NCI-H2196 treated with DMSO at 0.1 percent for 48 hours (cell line): ENCODE results near the gene TRIM67.

ENCODE experiments used
- DNase-seq: peaks from one replicate; lab custom pipeline; 2025; ENCODE audit not compliant: unreplicated experiment; lab: John Stamatoyannopoulos, UW

The TRIM67 gene

DNA sequence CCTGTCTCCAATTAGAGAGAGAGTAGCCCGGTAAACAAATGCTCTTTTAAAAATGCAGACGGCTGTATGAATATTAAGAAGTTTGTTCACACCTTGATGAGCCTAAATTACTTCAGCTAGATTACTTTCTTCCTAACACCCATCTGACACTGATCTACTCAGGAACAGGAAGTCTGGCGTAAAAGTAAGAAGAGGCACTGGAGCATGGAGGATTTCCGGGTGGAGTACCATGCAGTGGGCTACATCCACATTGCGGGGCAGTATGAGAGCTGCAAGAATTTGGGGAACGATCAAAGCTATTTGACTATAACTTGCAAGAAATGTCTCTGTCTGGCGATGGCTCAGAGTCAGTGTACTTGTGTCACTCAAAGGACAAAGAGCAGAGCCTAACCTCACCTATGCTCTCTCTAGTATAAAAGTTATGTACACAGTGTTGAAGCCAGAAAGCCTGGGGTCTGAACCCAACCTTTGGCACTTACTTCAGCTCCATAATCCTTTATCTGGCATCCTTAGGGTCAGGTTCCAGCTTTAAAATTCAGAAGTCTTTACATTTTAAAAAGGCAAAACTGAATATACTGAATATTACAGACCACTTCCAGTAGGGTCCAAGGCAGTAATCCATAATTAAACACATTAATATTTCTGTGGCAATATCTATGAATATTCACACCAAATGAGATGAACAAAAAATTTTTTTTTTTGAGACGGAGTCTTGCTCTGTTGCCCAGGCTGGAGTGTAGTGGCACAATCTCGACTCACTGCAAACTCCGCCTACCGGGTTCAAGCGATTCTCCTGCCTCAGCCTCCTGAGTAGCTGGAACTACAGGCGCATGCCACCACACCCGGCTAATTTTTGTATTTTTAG, 71.2 kb downstream of the TRIM67 start:
- no peak for DNase-seq

DNA sequence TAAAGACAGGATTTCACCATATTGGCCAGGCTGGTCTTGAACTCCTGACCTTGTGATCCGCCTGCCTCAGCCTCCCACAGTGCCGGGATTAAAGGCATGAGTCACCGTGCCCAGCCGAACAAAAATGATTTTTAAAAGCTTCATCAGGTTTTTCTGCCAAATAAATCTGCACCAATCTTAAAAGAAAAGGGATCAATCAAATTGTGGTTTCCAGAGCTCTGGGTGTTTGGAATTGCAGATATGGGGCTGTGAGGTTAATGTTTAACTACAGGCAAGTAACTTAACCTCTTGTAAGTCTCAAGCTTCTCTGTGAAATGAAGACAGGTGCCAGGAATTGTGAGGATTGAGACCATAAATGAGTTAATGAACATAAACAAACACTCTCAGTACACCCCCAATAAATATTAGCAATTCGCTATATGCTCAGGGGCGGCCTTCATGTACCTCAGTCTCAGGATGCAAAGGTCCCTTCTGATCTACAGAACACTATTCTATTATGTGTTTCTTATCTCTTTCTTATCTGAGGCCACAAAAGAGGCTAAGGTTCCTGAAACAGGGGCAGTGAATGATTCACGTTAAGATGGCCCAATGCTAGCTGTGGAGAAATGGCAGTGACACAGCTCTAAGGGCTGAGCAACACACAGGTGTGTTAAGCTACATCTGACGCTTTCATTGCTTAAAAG, 72.0 kb downstream of the TRIM67 start:
- no peak for DNase-seq

DNA sequence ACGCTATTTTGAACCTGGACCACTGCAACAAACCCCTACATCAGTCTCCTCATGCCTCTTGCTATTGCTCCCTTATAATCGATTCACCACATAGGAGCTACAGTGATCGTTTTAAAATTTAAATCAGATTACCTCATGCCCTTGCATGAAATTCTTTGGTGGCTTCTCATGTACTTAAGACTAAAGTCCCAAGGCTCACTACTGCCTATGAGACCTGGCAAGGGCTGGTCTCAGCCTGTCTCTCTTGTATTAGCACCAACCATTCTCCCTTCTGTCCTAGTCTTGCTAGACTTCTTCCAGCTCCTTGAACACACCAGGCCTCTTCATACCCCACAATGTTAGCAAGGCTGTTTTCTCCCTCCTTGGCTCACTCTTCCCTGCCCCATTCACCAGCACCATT, 72.6 kb downstream of the TRIM67 start:
- DNase-seq: no peak

DNA sequence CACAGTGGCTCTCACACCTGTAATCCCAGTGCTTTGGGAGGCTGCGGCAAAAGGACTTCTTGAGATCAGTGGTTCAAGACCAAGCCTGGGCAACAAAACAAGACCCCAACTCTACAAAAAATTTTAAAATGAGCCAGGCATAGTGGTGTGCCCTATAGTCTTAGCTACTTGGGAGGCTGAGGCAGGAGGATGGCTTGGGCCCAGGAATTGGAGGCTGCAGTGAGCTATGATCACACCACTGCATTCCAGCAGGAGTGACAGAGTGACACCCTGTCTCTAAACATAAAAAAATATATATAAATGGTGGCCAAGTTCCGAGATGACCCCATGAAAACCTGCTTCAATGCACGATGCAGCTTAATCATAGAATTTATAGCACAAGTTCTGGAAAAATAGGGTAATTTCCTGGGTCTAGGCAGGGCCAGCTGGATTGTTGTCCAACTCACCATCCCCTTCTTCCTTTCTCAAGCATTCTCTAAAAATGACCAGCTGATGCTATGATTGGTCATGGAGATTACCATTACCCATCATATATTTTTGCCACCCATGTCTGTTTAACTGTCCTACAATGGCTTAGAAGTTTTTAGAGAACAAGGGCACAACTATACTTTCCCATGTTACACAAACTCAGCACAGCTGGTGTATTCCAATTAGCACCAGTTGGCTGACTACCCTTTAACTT, 73.8 kb downstream of the TRIM67 start:
- no peak for DNase-seq

DNA sequence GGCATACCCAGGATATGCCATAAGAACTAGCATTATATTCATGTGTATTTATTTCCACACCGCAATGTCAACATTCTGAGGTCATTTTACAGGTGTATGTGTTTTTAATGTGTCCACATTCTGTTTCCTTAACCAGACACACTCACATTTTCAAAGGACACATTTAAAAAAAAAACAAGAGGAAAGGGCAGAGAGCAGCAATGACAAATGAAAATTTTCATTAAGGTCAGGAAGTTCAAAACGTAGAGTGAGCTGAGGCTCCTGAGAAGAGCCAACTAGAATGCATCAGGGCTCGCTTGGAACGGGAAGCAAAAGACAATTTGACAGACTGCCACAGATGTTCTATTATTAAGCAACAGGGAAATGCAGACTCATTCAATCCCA, 74.3 kb downstream of the TRIM67 start:
- DNase-seq: peak; percentile 66

DNA sequence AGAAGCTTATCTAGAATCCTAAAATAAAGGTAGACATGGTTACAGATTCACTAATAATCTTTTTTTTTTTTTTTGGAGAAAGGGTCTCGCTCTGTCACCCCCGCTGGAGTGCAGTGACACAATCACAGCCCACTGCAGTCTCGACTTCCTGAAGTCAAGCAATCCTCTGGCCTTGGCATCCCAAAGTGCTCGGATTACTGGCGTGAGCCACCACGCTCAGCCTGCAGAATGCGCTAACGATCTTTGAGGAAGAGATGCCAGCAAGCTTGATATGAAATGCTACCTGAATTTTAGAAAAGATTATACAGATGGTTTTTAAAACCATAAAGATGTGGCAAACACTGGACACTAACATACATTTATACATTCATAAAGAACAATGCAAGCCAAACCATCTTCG, 75.1 kb downstream of the TRIM67 start:
- DNase-seq: no peak

DNA sequence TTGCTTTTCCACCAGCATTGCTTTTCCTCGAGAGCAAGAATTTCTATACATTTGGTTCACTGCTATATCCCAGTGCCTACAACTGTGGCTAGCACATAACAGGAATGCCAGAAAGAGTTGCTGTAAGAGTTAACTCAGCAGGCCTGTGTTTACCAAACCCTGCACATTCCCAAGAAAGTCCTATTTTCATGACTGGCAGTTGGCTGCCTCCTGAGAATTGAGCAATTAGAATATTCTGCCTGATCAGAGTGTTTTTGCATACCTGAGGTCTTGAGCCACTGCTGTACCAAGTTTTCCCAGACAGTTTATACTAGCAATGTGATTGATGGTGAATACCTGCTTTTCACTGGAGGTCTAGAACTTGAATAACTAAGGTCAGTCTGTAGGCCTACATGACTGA, 76.4 kb downstream of the TRIM67 start:
- no peak for DNase-seq

DNA sequence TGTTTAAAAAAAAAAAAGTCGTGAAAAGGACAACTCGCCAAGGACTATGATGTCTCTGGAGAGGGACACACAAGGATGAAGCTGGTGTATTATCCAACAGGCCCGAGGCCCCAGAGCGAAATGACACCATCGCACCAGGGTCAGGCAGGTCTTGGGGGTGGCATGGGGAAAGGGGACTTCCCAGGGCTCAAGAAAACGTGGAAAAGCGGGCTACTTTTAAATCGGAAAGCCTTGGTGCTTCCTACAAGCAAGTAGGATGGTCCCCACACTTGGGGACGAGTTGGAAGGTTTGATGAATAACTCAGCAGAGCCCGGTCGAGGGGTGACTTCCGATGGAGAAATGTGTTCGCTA, 78.6 kb downstream of the TRIM67 start:
- DNase-seq: no peak

DNA sequence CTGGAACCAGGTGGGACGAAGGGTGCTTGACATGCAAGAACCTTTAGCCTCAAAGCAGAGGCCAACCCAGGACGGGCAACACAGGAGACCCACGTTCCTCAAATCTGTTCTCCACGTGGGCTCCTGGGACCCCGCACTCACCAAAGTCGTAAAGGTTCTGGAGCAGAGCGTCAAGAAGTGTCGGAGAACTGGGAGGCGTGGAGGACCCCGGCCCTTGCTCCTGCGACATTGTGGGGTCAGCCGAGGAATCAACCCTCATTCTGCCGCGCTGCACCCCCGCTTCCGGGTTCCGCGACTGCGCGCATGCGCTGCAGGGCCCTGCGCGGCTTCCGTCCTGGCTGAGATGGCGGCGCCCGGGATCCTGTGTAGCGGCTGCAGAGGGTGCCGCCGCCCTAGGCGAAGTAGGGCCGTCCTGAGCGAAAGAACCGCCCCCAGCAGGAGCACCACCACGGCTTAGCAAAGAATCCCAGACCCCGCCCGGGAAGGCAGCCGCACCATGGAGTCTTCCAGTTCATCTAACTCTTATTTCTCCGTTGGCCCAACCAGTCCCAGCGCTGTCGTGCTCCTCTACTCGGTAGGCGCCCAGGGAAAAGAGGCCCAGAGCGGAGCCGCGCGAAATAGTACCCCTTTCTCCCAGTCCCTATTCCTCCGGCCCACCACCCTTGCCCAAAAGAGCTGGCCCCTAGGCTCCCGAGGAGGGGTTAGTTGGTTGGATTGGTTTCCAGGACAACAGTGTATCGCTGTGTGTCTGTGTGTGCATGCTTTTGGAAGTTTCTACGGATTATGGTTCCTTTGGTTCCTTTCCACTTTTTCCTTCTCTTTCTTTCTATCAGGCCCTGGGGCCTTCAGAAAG, 79.3 kb downstream of the TRIM67 start, which contains the start of gene GNPAT:
TSS of gene GNPAT (plus strand) at position 330 of the 853 bp plus-strand sequence. CDS start at position 497, 167 bp downstream.
- peak; percentile 78 for DNase-seq

DNA sequence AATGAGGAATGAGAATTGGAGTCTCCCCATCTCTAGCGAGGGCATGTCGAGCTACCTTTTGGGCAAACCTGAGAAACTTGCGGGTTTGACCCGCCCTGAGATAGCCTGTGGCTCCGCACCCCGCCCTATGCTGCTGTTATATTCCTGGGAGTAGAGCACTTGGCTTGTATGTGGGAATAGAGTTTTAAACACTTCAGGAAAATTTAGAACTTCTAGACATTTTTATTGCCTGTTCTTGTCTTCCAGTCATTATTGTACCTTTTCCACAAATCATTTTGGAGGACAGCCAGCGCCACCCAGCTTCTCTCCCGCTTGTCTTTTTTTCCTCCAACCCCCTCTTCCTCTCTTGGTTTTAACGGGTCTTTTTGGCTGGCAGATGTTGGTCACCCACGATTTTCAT, 79.9 kb downstream of the TRIM67 start:
- no peak for DNase-seq

DNA sequence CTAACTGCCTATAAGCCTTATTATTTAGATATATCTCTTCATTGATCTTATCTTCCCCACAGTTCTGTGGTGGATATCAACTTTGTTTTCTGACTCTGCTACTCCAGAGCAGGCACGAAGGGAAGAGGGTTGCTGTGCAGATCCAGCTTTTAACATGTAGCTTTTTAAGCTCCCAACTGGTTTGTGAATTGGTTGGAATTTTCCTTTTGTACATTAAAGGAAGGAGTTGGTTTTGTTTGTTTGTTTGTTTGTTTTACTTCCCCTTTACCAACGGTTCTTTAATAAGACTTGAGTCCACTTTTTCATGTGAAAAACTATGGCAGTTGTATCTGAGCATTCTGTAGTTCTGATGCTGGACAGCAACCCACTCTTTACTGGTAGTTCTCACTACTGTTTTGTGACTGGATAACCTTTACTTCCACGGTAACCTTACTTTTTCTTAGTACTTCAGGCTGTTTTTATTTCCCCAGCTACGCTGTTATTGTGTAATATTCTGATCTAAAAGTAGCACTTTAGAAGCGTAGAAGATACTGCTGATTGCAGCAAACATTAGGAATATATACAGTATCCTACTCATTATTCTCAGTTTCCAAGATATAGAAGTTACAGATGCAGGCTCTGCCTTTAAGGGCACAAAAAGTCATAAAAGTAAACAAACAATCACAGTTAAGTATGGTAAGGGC, 80.8 kb downstream of the TRIM67 start:
- no peak for DNase-seq

DNA sequence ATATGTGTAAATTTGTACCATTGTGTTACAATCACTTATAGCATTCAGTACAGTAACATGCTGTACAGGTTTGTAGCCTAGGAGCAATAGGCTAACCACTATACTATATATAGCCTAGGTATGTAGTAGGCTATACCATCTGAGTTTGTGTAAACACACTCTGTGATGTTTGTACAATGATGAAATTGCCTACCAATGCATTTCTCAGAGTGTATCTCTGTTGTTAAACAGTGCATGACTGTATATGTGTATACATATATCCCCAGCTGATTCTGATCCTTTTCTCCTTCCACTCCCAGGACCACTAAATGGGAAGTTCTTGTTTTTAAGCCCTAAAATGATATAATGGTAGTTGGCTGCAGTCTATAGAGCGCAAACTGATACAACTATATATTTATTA, 86.9 kb downstream of the TRIM67 start:
- no peak for DNase-seq

DNA sequence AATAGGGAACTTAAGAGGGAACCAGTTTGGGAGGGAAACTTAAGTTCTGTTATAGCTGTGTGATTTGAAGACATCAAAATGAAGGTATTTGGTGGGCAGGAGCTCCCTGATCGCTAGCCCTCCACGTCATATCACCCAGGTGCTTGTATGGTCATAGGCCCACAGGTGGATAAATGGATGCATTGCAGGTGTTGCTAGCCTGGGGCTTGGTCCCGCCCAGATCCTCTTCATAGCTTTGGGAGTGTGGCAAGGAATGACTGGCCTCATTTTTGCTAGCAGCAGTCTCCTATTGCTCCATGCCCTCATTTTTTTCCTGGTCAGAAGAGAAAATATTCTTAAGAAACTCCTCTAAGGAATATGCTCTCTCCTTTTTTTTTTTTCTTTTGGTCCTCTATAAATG, 90.5 kb downstream of the TRIM67 start:
- DNase-seq: no peak

DNA sequence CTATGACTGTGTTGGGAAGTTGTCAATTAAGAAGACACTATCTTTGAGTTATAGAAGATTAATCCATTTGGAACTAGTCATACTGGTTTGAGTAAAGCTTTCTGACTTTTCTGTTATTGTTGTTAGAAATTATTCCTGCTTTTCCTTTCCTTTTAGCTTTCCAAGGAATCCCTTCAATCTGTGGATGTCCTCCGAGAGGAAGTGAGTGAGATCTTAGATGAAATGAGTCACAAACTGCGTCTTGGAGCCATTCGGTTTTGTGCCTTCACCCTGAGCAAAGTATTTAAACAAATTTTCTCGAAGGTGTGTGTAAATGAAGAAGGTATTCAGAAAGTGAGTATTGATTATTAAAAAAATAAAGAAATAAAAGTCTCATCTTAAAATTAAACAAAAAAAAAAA, 98.5 kb downstream of the TRIM67 start:
- DNase-seq: no peak

DNA sequence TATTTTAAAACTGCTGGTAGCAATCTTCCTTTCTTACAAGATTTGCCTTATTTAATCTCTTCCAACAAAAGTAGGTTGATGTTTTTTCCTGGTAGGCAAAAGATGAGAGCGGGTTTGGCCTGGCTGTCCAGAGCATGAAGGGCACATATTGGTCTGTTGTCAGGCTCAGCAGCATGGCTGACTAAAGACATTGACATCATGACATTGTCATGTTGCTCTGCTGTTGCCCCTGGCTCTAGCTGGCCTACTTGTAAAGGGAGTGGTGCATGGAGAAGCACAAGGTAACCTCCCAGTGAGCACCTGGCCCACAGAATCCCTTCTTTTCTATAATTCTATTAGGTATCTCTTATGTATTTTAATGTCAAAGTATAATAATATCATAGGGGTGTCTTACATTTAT, 102.8 kb downstream of the TRIM67 start:
- DNase-seq: no peak

DNA sequence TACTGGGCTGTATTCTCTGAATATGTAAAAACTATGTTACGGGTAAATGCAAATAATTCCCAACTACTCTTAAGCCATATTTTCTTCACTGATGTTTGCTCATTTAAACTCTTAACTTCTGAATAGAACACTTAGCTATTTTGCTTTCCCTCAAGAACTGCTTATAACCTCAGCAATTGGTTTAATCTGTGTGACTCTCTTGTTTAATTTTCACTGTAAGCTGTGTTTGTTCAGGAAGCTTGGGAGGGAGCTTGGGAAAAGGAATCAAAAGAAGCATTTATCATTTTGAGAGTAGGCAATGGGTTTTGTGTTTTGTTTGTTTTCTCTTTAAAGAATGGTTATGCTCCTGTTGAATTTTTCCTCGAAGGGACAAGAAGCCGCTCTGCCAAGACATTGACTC, 103.5 kb downstream of the TRIM67 start:
- no peak for DNase-seq

DNA sequence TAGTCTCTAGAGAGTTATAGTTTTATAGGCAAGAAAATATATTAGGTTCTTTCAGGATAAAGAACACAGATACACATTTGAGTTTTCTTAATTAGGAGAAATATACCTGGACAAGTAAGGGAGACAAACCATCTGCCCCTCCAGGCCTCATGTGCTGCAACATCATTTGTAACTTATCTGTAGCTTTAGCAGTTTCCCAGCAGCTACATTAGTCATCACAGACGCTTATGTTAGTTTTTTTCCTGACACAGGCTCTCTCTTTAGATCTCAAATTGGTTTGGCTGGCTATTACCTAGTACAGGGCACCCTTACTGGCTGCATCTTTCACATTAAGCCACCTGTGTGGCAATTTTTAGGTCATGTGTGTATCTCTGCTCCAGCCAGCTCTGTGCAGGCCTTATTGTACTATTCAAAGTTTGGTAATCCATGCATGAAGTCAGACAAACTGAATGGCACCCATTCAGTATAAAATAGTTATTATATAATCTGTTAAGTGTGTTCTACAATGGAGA, 105.0 kb downstream of the TRIM67 start:
- no peak for DNase-seq
